ENCODE results near the gene SLX4IP. TPM values are rescaled to one million over a fixed set of nuclear protein-coding genes. Genes with fewer than 3 reads are reported as not detected.

The SLX4IP gene
- total RNA-seq, 1 experiment from 2014 or later = 5.7 TPM

GRCh38 chr20:10550204-10551118, 115.4 kb downstream of the SLX4IP start:
- no peak for DNase-seq (ENCODE audit: low spot score)

- DNase-seq (ENCODE audit: low spot score) = no peak
Observed at GRCh38 chr20:10551732-10552724, 116.9 kb downstream of the SLX4IP start.

- peak; percentile 75 for DNase-seq (ENCODE audit: low spot score)
Observed at GRCh38 chr20:10553326-10553984, 118.3 kb downstream of the SLX4IP start.

GRCh38 chr20:10554285-10554684, 119.2 kb downstream of the SLX4IP start:
- no peak for DNase-seq (ENCODE audit: low spot score)

- DNase-seq (ENCODE audit: low spot score) = no peak
Observed at GRCh38 chr20:10555393-10555792, 120.3 kb downstream of the SLX4IP start.

- DNase-seq (ENCODE audit: low spot score) = peak; percentile 76
Observed at GRCh38 chr20:10555865-10556308, 120.8 kb downstream of the SLX4IP start.

- no peak for DNase-seq (ENCODE audit: low spot score)
Observed at GRCh38 chr20:10556519-10557083, 121.5 kb downstream of the SLX4IP start.

- peak; percentile 38 for DNase-seq (ENCODE audit: low spot score)
Observed at GRCh38 chr20:10557685-10558084, 122.6 kb downstream of the SLX4IP start.

- peak; percentile 87 for DNase-seq (ENCODE audit: low spot score)
Observed at GRCh38 chr20:10558635-10559187, 123.6 kb downstream of the SLX4IP start.

- no peak for DNase-seq (ENCODE audit: low spot score)
Observed at GRCh38 chr20:10559266-10559665, 124.2 kb downstream of the SLX4IP start.

GRCh38 chr20:10560686-10561085, 125.6 kb downstream of the SLX4IP start:
- DNase-seq (ENCODE audit: low spot score) = no peak

GRCh38 chr20:10561302-10561701, 126.2 kb downstream of the SLX4IP start:
- no peak for DNase-seq (ENCODE audit: low spot score)

- no peak for DNase-seq (ENCODE audit: low spot score)
Observed at GRCh38 chr20:10562899-10563298, 127.8 kb downstream of the SLX4IP start.

- no peak for DNase-seq (ENCODE audit: low spot score)
Observed at GRCh38 chr20:10563935-10564492, 128.9 kb downstream of the SLX4IP start.

GRCh38 chr20:10565191-10565921, 130.3 kb downstream of the SLX4IP start:
- peak; percentile 53 for DNase-seq (ENCODE audit: low spot score)

- DNase-seq (ENCODE audit: low spot score) = no peak
Observed at GRCh38 chr20:10565922-10566897, 131.1 kb downstream of the SLX4IP start.

GRCh38 chr20:10568032-10568431, 132.9 kb downstream of the SLX4IP start:
- no peak for DNase-seq (ENCODE audit: low spot score)

- DNase-seq (ENCODE audit: low spot score) = no peak
Observed at GRCh38 chr20:10571313-10571815, 136.3 kb downstream of the SLX4IP start.

- no peak for DNase-seq (ENCODE audit: low spot score)
Observed at GRCh38 chr20:10572853-10573252, 137.7 kb downstream of the SLX4IP start.

Data from A172 (cell line).